Vein endothelial cell (primary cell): Measurements from ENCODE around the gene DCUN1D5. TPM values are rescaled to one million over a fixed set of nuclear protein-coding genes. Genes with fewer than 3 reads are reported as not detected.

Experiments used
- total RNA-seq: library from RNA; depleted of rRNA; stranded (reverse); fragments of >200 nt; gene quantifications from 2 replicates; pipeline ENCODE4 v1.2.3, GENCODE V29; 2012

The DCUN1D5 gene
- total RNA-seq: 75.8 and 80.5 TPM in 2 replicates

GRCh38 chr11:103091801-103092524 lies at the start of gene DCUN1D5:
DCUN1D5 (minus strand) TSS chr11:103092160; CDS start chr11:103091872, 288 bp downstream.

GRCh38 chr11:103108933-103109817 lies 17.2 kb upstream of the DCUN1D5 start, which contains the start of gene DYNC2H1:
DYNC2H1 (plus strand) TSS chr11:103109426; CDS start chr11:103109575, 149 bp downstream.

Other genes starting within 250 kb of the DCUN1D5 start
- gene MMP3, start 248.6 kb downstream of the DCUN1D5 start, total RNA-seq: not detected in 2 replicates
- not detected in 2 replicates for gene MMP12, start 217.2 kb downstream of the DCUN1D5 start, total RNA-seq
- not detected in 2 replicates for gene MMP13, start 136.4 kb downstream of the DCUN1D5 start, total RNA-seq
- gene DYNC2H1, start 17.3 kb upstream of the DCUN1D5 start, total RNA-seq: 6.5 and 12.4 TPM in 2 replicates